ENCODE data around the gene TEPSIN. TPM values are rescaled to one million over a fixed set of nuclear protein-coding genes. Genes with fewer than 3 reads are reported as not detected.

The TEPSIN gene
- total RNA-seq, 4 donors from 2014 or later = 37.9 to 82.2 (median 64.9) TPM

- Histone ChIP-seq H3K4me1 (peaks cover 20 to 22% of the 10 kb centered on the region in 2 donors), H3K9me3 (no peaks in the 10 kb centered on the region), H3K36me3 (no peaks in the 10 kb centered on the region), H3K4me3 (replicated peaks in 1 of 3) (no peak overlapping the region), H3K27me3 (no peaks in the 10 kb centered on the region), H3K27ac (no peak overlapping the region)
- DNase-seq = peak; percentile 42 to 54
- TF ChIP-seq CTCF (IDR thresholded peaks at IDR 0.05) (peak in 5 of 6 experiments; percentile 41 to 66 (median 52)), POLR2A (IDR thresholded peaks at IDR 0.05) (no peak)
- WGBS, 2 donors = 52 to 53% methylated on average over 16 to 21 of the region's 26 CpGs
- intact Hi-C loops (cut with DNase I) = no loop called here
These were observed 3.0 kb upstream of the TEPSIN start for GRCh38 chr17:81241648-81242420.

- no peak for DNase-seq
- H3K27ac ChIP-seq = no peak overlapping the region
- no peak overlapping the region for H3K4me3 ChIP-seq (replicated peaks in 1 of 3)
- H3K9me3 ChIP-seq = no peaks in the 10 kb centered on the region
- peaks cover 20 to 22% of the 10 kb centered on the region in 2 donors for H3K4me1 ChIP-seq
- intact Hi-C loops (cut with DNase I) = no loop called here
- WGBS, 2 donors = 82 to 84% methylated on average over 7 to 10 of the region's 10 CpGs
- H3K36me3 ChIP-seq = no peaks in the 10 kb centered on the region
- no peak for TF ChIP-seq POLR2A (IDR thresholded peaks at IDR 0.05)
- no peak for TF ChIP-seq CTCF (IDR thresholded peaks at IDR 0.05)
- H3K27me3 ChIP-seq = no peaks in the 10 kb centered on the region
These were observed 2.3 kb upstream of the TEPSIN start for GRCh38 chr17:81241203-81241602.

GRCh38 chr17:81240761-81241160 is 1.9 kb upstream of the TEPSIN start:
- peaks cover 20 to 22% of the 10 kb centered on the region in 2 donors for H3K4me1 ChIP-seq
- intact Hi-C loops (cut with DNase I) = no loop called here
- no peaks in the 10 kb centered on the region for H3K27me3 ChIP-seq
- H3K9me3 ChIP-seq = no peaks in the 10 kb centered on the region
- DNase-seq = no peak
- 80 to 81% methylated on average over 8 of the region's 8 CpGs for WGBS, 2 donors
- H3K4me3 ChIP-seq (replicated peaks in 1 of 3) = no peak overlapping the region
- no peak overlapping the region for H3K27ac ChIP-seq
- no peak for TF ChIP-seq POLR2A (IDR thresholded peaks at IDR 0.05)
- TF ChIP-seq CTCF (IDR thresholded peaks at IDR 0.05) = no peak
- H3K36me3 ChIP-seq = no peaks in the 10 kb centered on the region

- H3K27ac ChIP-seq = peak overlapping the region in 2 of 3 donors; percentile 72 to 74
- intact Hi-C loops (cut with DNase I) = loop anchor here (5.0 kb wide), 1 partner anchor 98 kb away; no protein-coding TSS in a partner anchor
- no peaks in the 10 kb centered on the region for H3K27me3 ChIP-seq
- TF ChIP-seq POLR2A (IDR thresholded peaks at IDR 0.05) (no peak), CTCF (IDR thresholded peaks at IDR 0.05) (no peak)
- DNase-seq = no peak
- H3K4me3 ChIP-seq (replicated peaks in 1 of 3) = peak overlapping the region; percentile 34 to 98 (median 79)
- H3K36me3 ChIP-seq = no peaks in the 10 kb centered on the region
- no peaks in the 10 kb centered on the region for H3K9me3 ChIP-seq
- peaks cover 20 to 22% of the 10 kb centered on the region in 2 donors for H3K4me1 ChIP-seq
- 14 to 30% methylated on average over 15 to 31 of the region's 37 CpGs for WGBS, 2 donors
These were observed 1.1 kb upstream of the TEPSIN start for GRCh38 chr17:81239714-81240555.
